Rectal smooth muscle tissue (tissue), 1 donor: ENCODE measurements around the gene KCND2.

Source experiments
- H3K27ac ChIP-seq: one replicate; pipeline ENCODE4 v1.7.0; 2013; ENCODE audit warnings: low read depth, low read length, inconsistent platforms
- H3K27me3 ChIP-seq: one replicate; pipeline ENCODE4 v1.7.0; 2013; ENCODE audit warnings: low read length; ENCODE audit not compliant: control insufficient read depth, insufficient read depth
- H3K36me3 ChIP-seq: one replicate; pipeline ENCODE4 v1.7.0; 2013; ENCODE audit warnings: low read length; ENCODE audit not compliant: control insufficient read depth, insufficient read depth
- H3K4me1 ChIP-seq: one replicate; pipeline ENCODE4 v1.7.0; 2013; ENCODE audit warnings: low read length; ENCODE audit not compliant: control insufficient read depth, insufficient read depth
- H3K4me3 ChIP-seq: one replicate; pipeline ENCODE4 v1.7.0; 2013; ENCODE audit warnings: low read length
- H3K9ac ChIP-seq: one replicate; pipeline ENCODE4 v1.7.0; 2013; ENCODE audit warnings: low read length

KCND2 gene

GRCh38 chr7:120709252-120709971 lies 436.4 kb downstream of the KCND2 start:
- Histone ChIP-seq H3K9ac (no peak overlapping the region), H3K27ac (no peak overlapping the region), H3K4me3 (no peak overlapping the region), H3K27me3 (no peaks in the 10 kb centered on the region), H3K4me1 (no peaks in the 10 kb centered on the region), H3K36me3 (no peaks in the 10 kb centered on the region)

GRCh38 chr7:120709972-120710320 lies 437.0 kb downstream of the KCND2 start:
- H3K4me3 ChIP-seq = no peak overlapping the region
- H3K27me3 ChIP-seq = no peaks in the 10 kb centered on the region
- H3K9ac ChIP-seq = no peak overlapping the region
- no peak overlapping the region for H3K27ac ChIP-seq
- H3K36me3 ChIP-seq = no peaks in the 10 kb centered on the region
- no peaks in the 10 kb centered on the region for H3K4me1 ChIP-seq

DNA sequence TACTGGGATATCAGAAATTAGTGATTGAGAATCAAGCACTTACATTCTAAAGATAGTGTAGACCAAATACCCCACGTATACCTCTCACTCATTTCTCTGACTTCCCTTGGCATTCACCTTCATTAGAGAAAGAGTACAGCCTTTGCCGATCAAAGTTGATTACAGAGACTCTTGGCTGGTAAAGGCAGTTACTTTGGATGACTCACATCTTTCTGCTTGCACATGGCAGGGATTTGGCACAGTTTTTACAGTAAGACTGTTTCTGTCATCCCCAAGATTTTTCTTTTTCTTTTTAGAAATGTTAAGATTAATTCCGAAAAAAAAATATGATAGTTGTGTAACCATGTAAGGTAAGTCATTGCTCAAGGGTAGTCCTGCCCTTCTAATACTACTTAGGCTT lies 442.0 kb downstream of the KCND2 start:
- H3K36me3 ChIP-seq = no peaks in the 10 kb centered on the region
- no peak overlapping the region for H3K27ac ChIP-seq
- H3K4me1 ChIP-seq = no peaks in the 10 kb centered on the region
- H3K4me3 ChIP-seq = no peak overlapping the region
- no peaks in the 10 kb centered on the region for H3K27me3 ChIP-seq
- no peak overlapping the region for H3K9ac ChIP-seq

- Histone ChIP-seq H3K4me3 (no peak overlapping the region), H3K4me1 (no peaks in the 10 kb centered on the region)
Observed at GRCh38 chr7:120716307-120716706, 443.3 kb downstream of the KCND2 start.

DNA sequence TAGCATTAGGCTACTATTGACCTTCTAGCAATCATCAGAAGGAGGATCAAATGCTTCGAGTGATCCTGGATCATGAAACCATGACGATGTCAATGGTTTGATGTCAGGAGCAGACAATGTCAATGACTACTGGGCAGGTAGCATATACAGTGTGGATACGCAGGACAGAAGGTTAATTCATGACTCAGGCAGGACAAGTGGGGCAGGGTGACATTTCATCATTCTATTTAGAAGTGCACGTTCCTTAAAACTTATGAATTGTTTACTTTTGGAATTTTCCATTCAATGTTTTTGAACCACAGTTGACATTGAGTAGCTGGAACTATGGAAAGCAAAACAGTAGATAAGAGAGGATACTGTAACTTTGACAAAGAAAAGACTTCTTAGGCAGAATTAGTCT lies 444.2 kb downstream of the KCND2 start:
- no peaks in the 10 kb centered on the region for H3K36me3 ChIP-seq
- H3K4me1 ChIP-seq = no peaks in the 10 kb centered on the region
- H3K4me3 ChIP-seq = no peak overlapping the region
- H3K27me3 ChIP-seq = no peaks in the 10 kb centered on the region
- H3K9ac ChIP-seq = no peak overlapping the region
- H3K27ac ChIP-seq = no peak overlapping the region

More at GRCh38 chr7:120716307-120716706, 443.3 kb downstream of the KCND2 start:
- no peaks in the 10 kb centered on the region for H3K36me3 ChIP-seq
- no peak overlapping the region for H3K27ac ChIP-seq
- H3K27me3 ChIP-seq = no peaks in the 10 kb centered on the region
- H3K9ac ChIP-seq = no peak overlapping the region

- Histone ChIP-seq H3K4me1 (no peaks in the 10 kb centered on the region), H3K9ac (no peak overlapping the region), H3K27ac (no peak overlapping the region), H3K4me3 (no peak overlapping the region), H3K27me3 (no peaks in the 10 kb centered on the region), H3K36me3 (no peaks in the 10 kb centered on the region)
Observed at GRCh38 chr7:120718361-120718760, 445.4 kb downstream of the KCND2 start.

DNA sequence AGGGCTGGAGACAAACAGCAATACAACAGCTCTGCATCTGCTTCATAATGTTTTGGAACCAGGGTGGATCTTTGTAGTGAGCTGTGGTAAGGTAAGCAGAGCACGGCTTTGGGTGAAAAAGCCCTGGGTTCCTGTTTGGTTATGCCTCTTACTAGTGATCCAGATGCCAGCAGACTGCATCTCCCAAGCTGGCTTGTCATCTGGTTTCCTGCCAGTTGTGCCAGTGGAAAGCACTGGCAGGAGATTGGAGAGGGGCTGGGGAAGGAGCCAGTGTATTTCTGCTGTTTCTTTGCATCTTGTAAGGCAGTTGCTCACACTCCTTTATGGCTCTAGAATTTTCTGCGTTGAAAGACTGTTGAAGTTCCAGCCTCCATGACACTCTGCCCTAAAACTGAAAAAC lies 447.3 kb downstream of the KCND2 start:
- no peak overlapping the region for H3K9ac ChIP-seq
- no peak overlapping the region for H3K27ac ChIP-seq
- H3K36me3 ChIP-seq = no peaks in the 10 kb centered on the region
- H3K27me3 ChIP-seq = no peaks in the 10 kb centered on the region
- no peaks in the 10 kb centered on the region for H3K4me1 ChIP-seq
- no peak overlapping the region for H3K4me3 ChIP-seq

- Histone ChIP-seq H3K9ac (no peak overlapping the region), H3K36me3 (no peaks in the 10 kb centered on the region), H3K27ac (no peak overlapping the region), H3K4me1 (no peaks in the 10 kb centered on the region), H3K27me3 (no peaks in the 10 kb centered on the region), H3K4me3 (no peak overlapping the region)
Observed at GRCh38 chr7:120723465-120724385, 450.8 kb downstream of the KCND2 start.

- no peak overlapping the region for H3K4me3 ChIP-seq
- H3K4me1 ChIP-seq = no peaks in the 10 kb centered on the region
- H3K27ac ChIP-seq = no peak overlapping the region
Observed at GRCh38 chr7:120724448-120724847, 451.5 kb downstream of the KCND2 start.

GRCh38 chr7:120724955-120725354 lies 452.0 kb downstream of the KCND2 start:
- no peak overlapping the region for H3K4me3 ChIP-seq

More at GRCh38 chr7:120724448-120724847, 451.5 kb downstream of the KCND2 start:
- no peak overlapping the region for H3K9ac ChIP-seq
- H3K36me3 ChIP-seq = no peaks in the 10 kb centered on the region
- H3K27me3 ChIP-seq = no peaks in the 10 kb centered on the region

GRCh38 chr7:120725376-120726039 lies 452.5 kb downstream of the KCND2 start:
- H3K4me3 ChIP-seq = no peak overlapping the region
- no peak overlapping the region for H3K27ac ChIP-seq
- no peaks in the 10 kb centered on the region for H3K36me3 ChIP-seq
- H3K4me1 ChIP-seq = no peaks in the 10 kb centered on the region
- no peaks in the 10 kb centered on the region for H3K27me3 ChIP-seq
- no peak overlapping the region for H3K9ac ChIP-seq

More at GRCh38 chr7:120724955-120725354, 452.0 kb downstream of the KCND2 start:
- Histone ChIP-seq H3K27ac (no peak overlapping the region), H3K9ac (no peak overlapping the region), H3K4me1 (no peaks in the 10 kb centered on the region), H3K27me3 (no peaks in the 10 kb centered on the region), H3K36me3 (no peaks in the 10 kb centered on the region)

DNA sequence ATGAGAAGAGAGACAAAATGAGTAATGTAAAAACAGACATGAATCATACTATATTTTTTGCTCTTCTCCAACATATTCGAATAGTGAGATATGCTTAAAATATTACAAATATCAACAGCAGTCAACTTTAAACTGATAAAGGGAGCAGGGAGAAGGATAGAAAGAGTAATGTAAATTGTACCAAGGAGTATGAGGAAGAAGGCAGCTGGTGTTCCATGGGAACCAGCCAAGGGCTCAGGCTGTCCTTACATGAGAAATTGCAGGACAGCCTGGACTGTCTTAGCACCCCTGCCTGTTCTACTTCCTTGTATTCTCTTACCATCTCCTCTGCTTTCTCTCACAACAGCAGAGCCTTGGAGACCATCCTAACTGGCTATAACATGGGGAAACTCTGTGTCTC lies 456.3 kb downstream of the KCND2 start:
- Histone ChIP-seq H3K9ac (no peak overlapping the region), H3K36me3 (no peaks in the 10 kb centered on the region), H3K27ac (peak overlapping the region; percentile 53), H3K4me3 (no peak overlapping the region), H3K27me3 (no peaks in the 10 kb centered on the region), H3K4me1 (peaks cover 2% of the 10 kb centered on the region)
